Mammary epithelial cell (primary cell): Measurements from ENCODE around the gene LYG2.

Experiments
- CTCF ChIP-seq, 2 donors: IDR thresholded peaks in 1 of 2; conservative IDR thresholded peaks in 1 of 2; 2 replicates each; pipeline ENCODE4 v1.5.1; 2011 to 2012; ENCODE audit warnings: inconsistent platforms in 2 of 2, low read length in 2 of 2, mild to moderate bottlenecking in 2 of 2, control low read depth in 1 of 2, low read depth in 1 of 2; ENCODE audit not compliant: insufficient read depth in 1 of 2; ENCODE audit errors: extremely low read depth in 1 of 2
- EZH2 ChIP-seq: IDR thresholded peaks from 2 replicates; pipeline ENCODE4 v1.6.1; 2012; ENCODE audit warnings: low read length, inconsistent platforms, borderline replicate concordance

DNA sequence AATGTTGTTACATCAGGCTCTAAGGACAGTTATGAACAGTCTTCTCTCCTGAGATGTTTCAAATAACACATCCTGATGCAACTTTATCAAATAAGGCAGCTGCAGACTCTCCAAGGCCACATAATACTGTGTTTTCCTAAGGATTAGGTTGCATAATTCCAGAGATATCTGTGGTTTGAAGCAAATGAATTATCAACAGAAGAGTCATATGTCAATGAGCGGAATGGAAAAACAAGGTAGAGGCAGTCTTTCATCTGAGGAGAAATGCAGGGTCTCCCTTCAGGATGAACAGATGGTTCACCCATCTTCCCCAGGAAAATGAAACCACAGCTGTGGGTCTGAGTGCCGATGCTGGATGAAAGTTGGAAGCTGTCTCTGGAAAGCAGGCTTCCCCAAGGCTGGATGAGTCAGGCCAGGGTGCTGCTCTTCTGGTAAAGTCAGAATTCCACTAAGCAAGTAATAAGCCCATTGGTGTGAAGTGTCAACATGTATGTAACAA, 23.4 kb upstream of the LYG2 start:
- TF ChIP-seq CTCF (conservative IDR thresholded peaks at IDR 0.05 in 1 of 2, IDR thresholded peaks at IDR 0.05 in 1 of 2; ENCODE audit: extremely low read depth in 1 of 2, insufficient read depth in 1 of 2, low read depth in 1 of 2, low read length in 2 of 2) (no peak), EZH2 (no peak)
